GM15510 (cell line): ENCODE results near the gene ANG.

Experiments used
- POLR2A ChIP-seq: IDR thresholded peaks from 3 replicates; pipeline ENCODE4 v1.6.1; 2011; ENCODE audit warnings: borderline replicate concordance; ENCODE audit not compliant: insufficient read length; ENCODE audit errors: extremely low read depth

Gene ANG

GRCh38 chr14:20688167-20688839 lies at the start of gene ANG:
TSS of gene ANG (plus strand) at chr14:20688764. CDS start at chr14:20693565, 4,801 bp downstream.
- TF ChIP-seq POLR2A: no peak

DNA sequence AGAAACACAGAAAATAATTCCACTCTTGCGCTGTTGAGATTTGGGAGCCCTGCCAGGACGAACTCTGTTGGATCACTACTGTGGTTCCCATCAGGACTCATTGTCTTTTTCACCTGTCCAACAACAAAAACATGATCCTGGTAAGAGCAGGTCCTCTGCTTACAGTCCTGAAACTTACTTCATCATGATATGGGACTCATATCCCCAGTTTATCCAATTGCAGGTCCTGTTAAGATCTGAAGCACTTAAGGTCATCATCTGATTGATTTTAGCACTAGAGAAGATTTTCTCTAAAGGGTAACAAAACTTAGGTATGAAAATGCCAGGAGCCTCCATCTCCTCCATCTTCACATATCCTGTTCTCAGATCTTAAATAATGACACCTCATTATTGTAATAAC lies 47.0 kb upstream of the ANG start, which contains the start of gene OR6S1:
TSS of gene OR6S1 (minus strand) at position 101 of the 400 bp plus-strand sequence. CDS start at position 101, 0 bp downstream.
- no peak for TF ChIP-seq POLR2A

DNA sequence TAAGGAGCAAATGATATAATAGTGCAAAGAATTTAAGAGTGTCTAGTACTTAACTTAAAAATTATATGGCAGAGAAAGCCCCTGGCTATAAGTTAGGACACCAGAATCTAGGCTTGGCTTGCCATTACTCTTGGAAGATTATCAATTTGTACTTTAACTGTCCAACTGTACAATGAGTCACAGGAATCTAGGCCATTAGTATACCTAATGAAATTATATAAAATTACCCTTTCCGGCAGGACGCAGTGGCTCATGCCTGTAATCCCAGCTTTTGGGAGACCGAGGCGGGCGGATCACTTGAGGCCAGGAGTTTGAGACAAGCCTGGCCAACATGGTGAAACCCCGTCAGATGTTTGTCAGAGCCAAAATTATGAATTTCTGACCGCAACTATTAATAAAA lies 46.4 kb upstream of the ANG start:
- no peak for TF ChIP-seq POLR2A

- TF ChIP-seq POLR2A: no peak
Measured at GRCh38 chr14:20644520-20644919, 44.0 kb upstream of the ANG start.

DNA sequence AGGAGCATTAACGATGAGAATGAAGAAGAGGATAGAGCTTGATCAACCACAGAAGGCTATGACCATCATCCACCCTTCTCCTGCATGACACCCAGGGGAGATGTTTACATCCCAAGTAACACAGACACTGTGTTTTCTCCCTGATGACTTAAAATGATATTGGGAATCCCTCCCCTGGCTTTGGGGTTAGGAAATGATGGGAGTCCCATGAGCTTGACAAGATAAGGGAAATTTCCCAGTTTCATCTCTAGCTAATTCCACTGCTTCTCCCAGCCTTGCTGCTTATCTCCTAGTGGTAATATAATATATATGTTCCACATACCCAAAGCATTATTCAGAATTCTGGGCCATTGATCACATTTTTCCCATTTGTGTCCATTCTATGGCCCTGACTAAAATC lies 43.1 kb upstream of the ANG start:
- no peak for TF ChIP-seq POLR2A

- TF ChIP-seq POLR2A: no peak
Measured at GRCh38 chr14:20652996-20653975, 35.3 kb upstream of the ANG start.

DNA sequence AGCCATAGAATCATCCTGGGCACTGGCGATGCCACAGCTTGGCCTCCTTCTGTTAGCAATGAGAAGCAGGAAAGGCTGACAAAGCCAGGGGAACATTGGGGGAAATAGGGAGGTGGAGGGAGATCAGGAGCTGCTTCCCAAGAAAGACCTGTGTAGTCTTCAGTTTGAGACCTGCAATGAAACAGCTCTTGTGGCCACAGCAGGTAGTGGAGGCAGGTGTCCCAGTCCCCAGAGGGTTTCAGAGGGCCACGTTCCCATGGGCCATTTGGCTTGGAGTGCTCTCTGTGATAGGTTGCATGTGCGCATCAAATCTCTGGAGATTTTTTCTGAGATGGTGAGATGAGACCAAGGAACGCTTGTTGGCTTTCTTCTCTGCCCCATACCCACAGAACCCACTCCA lies 32.7 kb upstream of the ANG start:
- TF ChIP-seq POLR2A: no peak

DNA sequence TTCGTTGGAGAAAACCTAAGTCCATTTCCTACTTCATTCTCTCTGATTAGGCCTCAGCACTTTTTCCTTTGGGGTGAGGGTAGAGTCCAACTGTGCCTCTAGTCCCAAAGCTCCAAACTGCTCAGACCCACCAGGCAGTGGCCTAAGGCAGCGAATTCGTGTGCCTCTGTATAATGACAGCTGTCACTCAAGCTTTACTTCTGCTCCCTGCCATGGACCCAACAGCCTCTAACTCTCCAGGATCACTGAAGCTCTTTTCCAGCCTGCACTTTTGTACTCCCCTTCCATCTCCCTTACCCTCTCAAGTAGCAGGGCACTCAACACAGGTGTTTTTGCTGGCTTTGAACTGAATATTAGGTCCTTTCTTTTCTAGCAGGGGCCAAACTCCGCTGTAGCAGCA lies 32.3 kb upstream of the ANG start:
- TF ChIP-seq POLR2A: no peak

GRCh38 chr14:20657216-20658211 lies 31.1 kb upstream of the ANG start:
- TF ChIP-seq POLR2A: no peak

- no peak for TF ChIP-seq POLR2A
Measured at GRCh38 chr14:20658246-20658645, 30.3 kb upstream of the ANG start.

DNA sequence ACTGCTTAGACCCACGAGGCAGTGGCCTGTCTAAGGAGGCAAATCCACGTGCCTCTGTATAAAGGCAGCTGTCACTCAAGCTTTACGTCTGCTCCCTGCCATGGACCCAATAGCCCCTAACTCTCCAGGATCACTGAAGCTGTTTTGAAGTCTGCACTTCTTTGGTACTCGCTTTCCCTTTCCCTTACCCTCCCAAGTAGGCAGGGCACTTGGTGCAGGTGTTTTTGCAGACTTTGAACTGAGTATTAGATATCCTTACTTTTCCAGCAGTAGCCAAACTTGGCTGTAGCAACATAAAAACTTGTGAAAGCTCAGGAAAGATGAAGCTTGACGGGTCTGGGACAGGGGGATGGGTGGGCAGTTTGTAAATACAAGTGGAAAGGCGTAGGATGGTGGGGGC lies 29.2 kb upstream of the ANG start:
- TF ChIP-seq POLR2A: no peak

GRCh38 chr14:20659813-20660395 lies 28.7 kb upstream of the ANG start:
- TF ChIP-seq POLR2A: no peak

DNA sequence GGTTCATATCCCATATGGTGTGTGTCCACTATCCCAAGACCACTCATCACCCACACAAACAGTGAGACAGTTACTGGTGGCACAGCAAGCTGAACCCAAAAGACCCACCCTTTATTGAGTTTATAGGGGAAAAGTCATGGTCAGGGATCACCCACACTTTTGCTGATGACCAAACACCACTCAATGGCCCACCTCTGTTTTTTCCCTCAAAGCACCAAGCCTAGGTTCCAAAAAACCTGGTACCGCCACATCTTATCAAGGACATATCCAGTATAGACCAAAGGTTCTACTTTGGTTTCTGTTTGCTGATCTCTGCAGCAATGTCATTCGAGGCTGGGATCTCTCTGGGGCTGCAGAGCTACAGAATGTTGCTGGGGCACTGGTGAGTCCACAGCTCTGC lies 27.4 kb upstream of the ANG start:
- no peak for TF ChIP-seq POLR2A

GRCh38 chr14:20662968-20663732 lies 25.4 kb upstream of the ANG start:
- no peak for TF ChIP-seq POLR2A

GRCh38 chr14:20667957-20668356 lies 20.6 kb upstream of the ANG start:
- peak; percentile 28 for TF ChIP-seq POLR2A
